ENCODE measurements around the gene SACM1L. TPM values are rescaled to one million over a fixed set of nuclear protein-coding genes. Genes with fewer than 3 reads are reported as not detected.

Gene SACM1L
- total RNA-seq, 1 experiment from 2014 or later, result 31.6 TPM

DNA sequence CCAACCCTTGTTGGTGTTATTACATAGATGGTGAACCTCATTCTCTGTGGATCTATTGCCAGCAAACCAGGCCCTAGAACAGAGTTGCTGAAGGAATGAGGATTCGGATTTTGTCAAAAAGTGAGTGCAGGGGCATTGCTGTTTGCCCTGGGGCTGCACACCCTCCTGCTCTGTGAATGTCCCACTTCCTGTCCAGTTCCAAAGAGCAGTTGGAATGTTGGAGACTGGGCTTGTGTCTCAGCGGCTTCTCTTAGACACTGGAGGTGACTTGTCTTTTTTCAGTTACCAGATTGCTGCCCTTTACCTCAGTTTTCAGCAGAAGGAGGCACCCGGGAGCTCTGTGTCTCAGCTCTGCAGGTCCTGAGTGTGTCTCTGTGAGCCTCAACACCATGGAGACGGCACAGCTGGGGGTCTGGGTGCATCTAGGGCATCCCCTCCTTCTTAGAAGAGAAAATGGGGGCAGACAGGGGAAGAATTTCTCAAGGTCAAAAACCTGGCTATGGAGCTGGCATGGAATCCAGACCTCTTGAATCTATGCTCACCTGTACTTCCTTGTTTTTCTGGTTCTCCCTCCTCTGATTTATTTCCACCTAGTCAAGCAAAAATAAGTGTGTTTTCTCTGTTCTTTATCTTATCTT lies 48.4 kb upstream of the SACM1L start:
- ATAC-seq (no peak), DNase-seq (ENCODE audit: low read depth, low spot score) (no peak)
- peak overlapping the region; percentile 59; the same call in 1 of the 2 replicates for H3K27ac ChIP-seq (ENCODE audit: low read length)
- in situ Hi-C loops (cut with HindIII; ENCODE audit: low pct_unique_long_range_greater_than_20kb, low sequenced_read_pairs), result no loop called here
- ChIA-PET POLR2A (interaction anchor here (0.7 kb wide), 1 partner anchor 155 kb away, joined by 3 read pairs; no protein-coding TSS in a partner anchor), CTCF (no interaction called here)
- H3K9me3 ChIP-seq (ENCODE audit: control insufficient read depth, insufficient read depth, low read depth, low read length), result no peaks in the 10 kb centered on the region
- no peak overlapping the region for H3K4me3 ChIP-seq (ENCODE audit: low read depth in 2 of 2, low read length in 2 of 2)
- H3K27me3 ChIP-seq (ENCODE audit: control insufficient read depth, insufficient read depth, low read length), result no peaks in the 10 kb centered on the region
- no TSS peak for BruUV-seq (replicated peaks)
- peaks cover 46% of the 10 kb centered on the region for H3K4me1 ChIP-seq (ENCODE audit: control insufficient read depth, insufficient read depth, low read length)
- TF ChIP-seq SIN3A (IDR thresholded peaks at IDR 0.05; ENCODE audit: borderline replicate concordance, insufficient read depth, low read depth, low read length) (no peak), POLR2AphosphoS5 (IDR thresholded peaks at IDR 0.05; ENCODE audit: low read depth, low read length) (no peak), TCF7L2 (IDR thresholded peaks at IDR 0.05; ENCODE audit: low read depth, low read length) (no peak)
- TF ChIP-seq, protein P1, sequence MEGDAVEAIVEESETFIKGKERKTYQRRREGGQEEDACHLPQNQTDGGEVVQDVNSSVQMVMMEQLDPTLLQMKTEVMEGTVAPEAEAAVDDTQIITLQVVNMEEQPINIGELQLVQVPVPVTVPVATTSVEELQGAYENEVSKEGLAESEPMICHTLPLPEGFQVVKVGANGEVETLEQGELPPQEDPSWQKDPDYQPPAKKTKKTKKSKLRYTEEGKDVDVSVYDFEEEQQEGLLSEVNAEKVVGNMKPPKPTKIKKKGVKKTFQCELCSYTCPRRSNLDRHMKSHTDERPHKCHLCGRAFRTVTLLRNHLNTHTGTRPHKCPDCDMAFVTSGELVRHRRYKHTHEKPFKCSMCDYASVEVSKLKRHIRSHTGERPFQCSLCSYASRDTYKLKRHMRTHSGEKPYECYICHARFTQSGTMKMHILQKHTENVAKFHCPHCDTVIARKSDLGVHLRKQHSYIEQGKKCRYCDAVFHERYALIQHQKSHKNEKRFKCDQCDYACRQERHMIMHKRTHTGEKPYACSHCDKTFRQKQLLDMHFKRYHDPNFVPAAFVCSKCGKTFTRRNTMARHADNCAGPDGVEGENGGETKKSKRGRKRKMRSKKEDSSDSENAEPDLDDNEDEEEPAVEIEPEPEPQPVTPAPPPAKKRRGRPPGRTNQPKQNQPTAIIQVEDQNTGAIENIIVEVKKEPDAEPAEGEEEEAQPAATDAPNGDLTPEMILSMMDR (IDR thresholded peaks at IDR 0.05), result no peak
- TF ChIP-seq, protein P2, sequence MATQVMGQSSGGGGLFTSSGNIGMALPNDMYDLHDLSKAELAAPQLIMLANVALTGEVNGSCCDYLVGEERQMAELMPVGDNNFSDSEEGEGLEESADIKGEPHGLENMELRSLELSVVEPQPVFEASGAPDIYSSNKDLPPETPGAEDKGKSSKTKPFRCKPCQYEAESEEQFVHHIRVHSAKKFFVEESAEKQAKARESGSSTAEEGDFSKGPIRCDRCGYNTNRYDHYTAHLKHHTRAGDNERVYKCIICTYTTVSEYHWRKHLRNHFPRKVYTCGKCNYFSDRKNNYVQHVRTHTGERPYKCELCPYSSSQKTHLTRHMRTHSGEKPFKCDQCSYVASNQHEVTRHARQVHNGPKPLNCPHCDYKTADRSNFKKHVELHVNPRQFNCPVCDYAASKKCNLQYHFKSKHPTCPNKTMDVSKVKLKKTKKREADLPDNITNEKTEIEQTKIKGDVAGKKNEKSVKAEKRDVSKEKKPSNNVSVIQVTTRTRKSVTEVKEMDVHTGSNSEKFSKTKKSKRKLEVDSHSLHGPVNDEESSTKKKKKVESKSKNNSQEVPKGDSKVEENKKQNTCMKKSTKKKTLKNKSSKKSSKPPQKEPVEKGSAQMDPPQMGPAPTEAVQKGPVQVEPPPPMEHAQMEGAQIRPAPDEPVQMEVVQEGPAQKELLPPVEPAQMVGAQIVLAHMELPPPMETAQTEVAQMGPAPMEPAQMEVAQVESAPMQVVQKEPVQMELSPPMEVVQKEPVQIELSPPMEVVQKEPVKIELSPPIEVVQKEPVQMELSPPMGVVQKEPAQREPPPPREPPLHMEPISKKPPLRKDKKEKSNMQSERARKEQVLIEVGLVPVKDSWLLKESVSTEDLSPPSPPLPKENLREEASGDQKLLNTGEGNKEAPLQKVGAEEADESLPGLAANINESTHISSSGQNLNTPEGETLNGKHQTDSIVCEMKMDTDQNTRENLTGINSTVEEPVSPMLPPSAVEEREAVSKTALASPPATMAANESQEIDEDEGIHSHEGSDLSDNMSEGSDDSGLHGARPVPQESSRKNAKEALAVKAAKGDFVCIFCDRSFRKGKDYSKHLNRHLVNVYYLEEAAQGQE (IDR thresholded peaks at IDR 0.05; ENCODE audit: insufficient read depth in 1 of 2, low read depth in 2 of 2, low read length in 1 of 2), result no peak
- no peaks in the 10 kb centered on the region; the same call in 1 of the 2 replicates for H3K36me3 ChIP-seq (ENCODE audit: control insufficient read depth, insufficient read depth, low read length)
- intact Hi-C loops (cut with micrococcal nuclease; ENCODE audit: unreplicated experiment), result no loop called here

DNA sequence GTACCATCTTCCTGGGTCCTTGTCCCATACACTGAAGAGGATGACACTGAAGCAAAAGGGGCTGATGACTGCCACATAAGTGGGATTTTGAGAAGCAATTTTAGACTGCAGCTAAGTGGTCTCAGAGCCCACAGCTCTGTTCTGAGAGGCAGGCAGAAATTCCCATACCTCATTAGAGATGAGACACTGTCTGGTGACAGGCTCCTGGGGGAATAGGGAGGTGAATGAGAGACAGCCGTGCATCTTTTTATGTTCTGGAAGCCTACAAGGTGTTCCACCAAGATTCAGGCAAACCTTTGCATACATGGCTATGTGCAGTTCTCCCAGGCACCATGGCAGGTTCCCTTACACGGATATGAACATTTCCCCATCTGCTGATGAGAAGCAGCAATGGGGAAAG lies 47.4 kb upstream of the SACM1L start:
- Histone ChIP-seq H3K27ac (ENCODE audit: low read length) (peak overlapping the region; percentile 48), H3K9me3 (ENCODE audit: control insufficient read depth, insufficient read depth, low read depth, low read length) (no peaks in the 10 kb centered on the region), H3K4me3 (ENCODE audit: low read depth in 2 of 2, low read length in 2 of 2) (no peak overlapping the region), H3K27me3 (ENCODE audit: control insufficient read depth, insufficient read depth, low read length) (no peaks in the 10 kb centered on the region), H3K4me1 (ENCODE audit: control insufficient read depth, insufficient read depth, low read length) (peaks cover 55% of the 10 kb centered on the region), H3K36me3 (ENCODE audit: control insufficient read depth, insufficient read depth, low read length) (no peaks in the 10 kb centered on the region)
- no TSS peak for BruUV-seq (replicated peaks)
- intact Hi-C loops (cut with micrococcal nuclease; ENCODE audit: unreplicated experiment) (no loop called here), in situ Hi-C loops (cut with HindIII; ENCODE audit: low pct_unique_long_range_greater_than_20kb, low sequenced_read_pairs) (no loop called here)
- TF ChIP-seq POLR2AphosphoS5 (IDR thresholded peaks at IDR 0.05; ENCODE audit: low read depth, low read length) (no peak), TCF7L2 (IDR thresholded peaks at IDR 0.05; ENCODE audit: low read depth, low read length) (no peak), SIN3A (IDR thresholded peaks at IDR 0.05; ENCODE audit: borderline replicate concordance, insufficient read depth, low read depth, low read length) (no peak)
- TF ChIP-seq, protein P1 (IDR thresholded peaks at IDR 0.05), result no peak
- TF ChIP-seq, protein P2 (IDR thresholded peaks at IDR 0.05; ENCODE audit: insufficient read depth in 1 of 2, low read depth in 2 of 2, low read length in 1 of 2), result no peak
- ATAC-seq (no peak), DNase-seq (ENCODE audit: low read depth, low spot score) (no peak)
- ChIA-PET CTCF (no interaction called here), POLR2A (interaction anchor here (0.7 kb wide), 1 partner anchor 155 kb away, joined by 3 read pairs; no protein-coding TSS in a partner anchor)

All from Panc1 (cell line).